Stomach (tissue), 4 donors: ENCODE results near the gene FOXRED1.

ENCODE experiments used
- CTCF ChIP-seq, 7 experiments: fragments of 450-650 bp in 4 of 7; fragments of 200-600 bp in 3 of 7; sonication (generic) in 3 of 7; IDR thresholded peaks; one replicate each; pipeline ENCODE4 v1.5.1; 2016 to 2019; ENCODE audit warnings: antibody characterized with exemption in 7 of 7, control low read depth in 2 of 7, mild to moderate bottlenecking in 1 of 7
- POLR2A ChIP-seq, 4 donors: fragments of 450-650 bp; IDR thresholded peaks; one replicate each; pipeline ENCODE4 v1.6.1; 2016; ENCODE audit warnings: antibody characterized with exemption in 4 of 4, control low read depth in 2 of 4, mild to moderate bottlenecking in 1 of 4, moderate library complexity in 1 of 4
- POLR2AphosphoS5 ChIP-seq, 3 donors: sonication (generic); formaldehyde crosslinking; IDR thresholded peaks; one replicate each; pipeline ENCODE4 v1.6.1; 2016; ENCODE audit warnings: antibody characterized with exemption in 3 of 3

- TF ChIP-seq CTCF (IDR thresholded peaks at IDR 0.05) (no peak), POLR2AphosphoS5 (IDR thresholded peaks at IDR 0.05) (no peak), POLR2A (IDR thresholded peaks at IDR 0.05) (no peak)
Measured at GRCh38 chr11:126253265-126253664, 15.7 kb upstream of the FOXRED1 start.
